ENCODE data around the gene NAMPT.

NAMPT gene

GRCh38 chr7:106206826-106207541 lies 77.8 kb downstream of the NAMPT start:
- Mint-ChIP-seq H3K9me3 (peaks cover 15% of the 10 kb centered on the region), H3K4me1 (no peaks in the 10 kb centered on the region), H3K36me3 (ENCODE audit: low read depth) (no peaks in the 10 kb centered on the region), H3K27me3 (ENCODE audit: low read depth) (peaks cover 4% of the 10 kb centered on the region), H3K27ac (no peak overlapping the region), H3K4me3 (no peak overlapping the region)
- TF ChIP-seq CTCF (IDR thresholded peaks at IDR 0.05; ENCODE audit: unreplicated experiment in 3 of 3): no peak

- Mint-ChIP-seq H3K9me3 (peaks cover 13% of the 10 kb centered on the region), H3K36me3 (ENCODE audit: low read depth) (no peaks in the 10 kb centered on the region), H3K4me1 (no peaks in the 10 kb centered on the region), H3K4me3 (no peak overlapping the region), H3K27ac (peak overlapping the region in 1 of 3 experiments; percentile 43), H3K27me3 (ENCODE audit: low read depth) (peaks cover 4% of the 10 kb centered on the region)
- TF ChIP-seq CTCF (IDR thresholded peaks at IDR 0.05; ENCODE audit: unreplicated experiment in 3 of 3): no peak
These were observed 79.1 kb downstream of the NAMPT start for GRCh38 chr7:106205621-106206222.

GRCh38 chr7:106203473-106203872 lies 81.3 kb downstream of the NAMPT start:
- Mint-ChIP-seq H3K9me3 (peaks cover 7% of the 10 kb centered on the region), H3K36me3 (ENCODE audit: low read depth) (no peaks in the 10 kb centered on the region), H3K4me1 (no peaks in the 10 kb centered on the region), H3K27ac (no peak overlapping the region), H3K27me3 (ENCODE audit: low read depth) (peaks cover 4% of the 10 kb centered on the region), H3K4me3 (no peak overlapping the region)
- TF ChIP-seq CTCF (IDR thresholded peaks at IDR 0.05; ENCODE audit: unreplicated experiment in 3 of 3): no peak

GRCh38 chr7:106201164-106201563 lies 83.6 kb downstream of the NAMPT start:
- Mint-ChIP-seq H3K4me1 (no peaks in the 10 kb centered on the region), H3K4me3 (no peak overlapping the region), H3K9me3 (no peaks in the 10 kb centered on the region), H3K27ac (no peak overlapping the region), H3K27me3 (ENCODE audit: low read depth) (peaks cover 8% of the 10 kb centered on the region), H3K36me3 (ENCODE audit: low read depth) (no peaks in the 10 kb centered on the region)
- no peak for TF ChIP-seq CTCF (IDR thresholded peaks at IDR 0.05; ENCODE audit: unreplicated experiment in 3 of 3)

- Mint-ChIP-seq H3K9me3 (no peaks in the 10 kb centered on the region), H3K4me3 (no peak overlapping the region), H3K27ac (no peak overlapping the region), H3K4me1 (no peaks in the 10 kb centered on the region), H3K27me3 (ENCODE audit: low read depth) (peaks cover 3% of the 10 kb centered on the region), H3K36me3 (ENCODE audit: low read depth) (no peaks in the 10 kb centered on the region)
- no peak for TF ChIP-seq CTCF (IDR thresholded peaks at IDR 0.05; ENCODE audit: unreplicated experiment in 3 of 3)
These were observed 84.9 kb downstream of the NAMPT start for GRCh38 chr7:106199813-106200364.

Measured in nephron (organoid).